Peyer's patch (tissue), 4 donors: ENCODE measurements around the gene SLC22A31.

Experiments
- CTCF ChIP-seq, 6 experiments: fragments of 450-650 bp in 4 of 6; fragments of 200-600 bp in 2 of 6; sonication (generic) in 1 of 6; IDR thresholded peaks; one replicate each; pipeline ENCODE4 v1.5.1; 2017 to 2019; ENCODE audit warnings: antibody characterized with exemption in 6 of 6, mild to moderate bottlenecking in 3 of 6, moderate library complexity in 1 of 6
- POLR2A ChIP-seq, 2 donors: fragments of 450-650 bp; IDR thresholded peaks; one replicate each; pipeline ENCODE4 v1.5.1; 2017; ENCODE audit warnings: antibody characterized with exemption in 2 of 2, mild to moderate bottlenecking in 2 of 2, moderate library complexity in 2 of 2

- TF ChIP-seq CTCF (IDR thresholded peaks at IDR 0.05) (no peak), POLR2A (IDR thresholded peaks at IDR 0.05) (no peak)
Measured at GRCh38 chr16:89232107-89232506, 31.8 kb upstream of the SLC22A31 start.
